GM21515 (cell line): ENCODE data around the gene CDR2.
"Not testable (repeated sequence)": the region's sequence is repeated elsewhere in the genome, so short reads cannot be mapped to it uniquely, and the experiment has no call there.

Experiments
- ATAC-seq: cut with Tn5 transposase; IDR thresholded peaks from one replicate; pipeline ENCODE4 v1.9.1; 2021; ENCODE audit not compliant: unreplicated experiment

The CDR2 gene

GRCh38 chr16:22353191-22353919 lies 21.1 kb downstream of the CDR2 start:
- no peak for ATAC-seq

DNA sequence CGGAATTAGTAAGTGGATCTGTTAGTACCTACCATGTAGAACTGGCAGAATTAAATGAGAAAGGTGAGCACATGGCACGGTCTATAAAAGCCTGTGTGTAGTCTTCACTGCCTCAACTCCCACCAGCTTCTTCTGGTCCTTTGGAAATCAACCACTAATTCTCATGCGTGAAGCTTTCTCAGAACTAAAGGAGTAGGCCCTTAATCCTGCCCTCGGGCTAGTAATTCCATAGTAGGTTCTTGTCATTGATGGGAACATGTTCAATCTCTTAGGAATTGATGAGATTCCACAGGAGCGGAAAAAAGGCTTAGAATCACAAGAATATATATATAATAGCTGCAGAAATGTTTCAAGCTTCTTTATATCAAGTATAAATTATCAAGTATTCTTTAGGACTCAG lies 21.7 kb downstream of the CDR2 start:
- no peak for ATAC-seq

GRCh38 chr16:22352140-22352539 lies 22.3 kb downstream of the CDR2 start:
- ATAC-seq = no peak

DNA sequence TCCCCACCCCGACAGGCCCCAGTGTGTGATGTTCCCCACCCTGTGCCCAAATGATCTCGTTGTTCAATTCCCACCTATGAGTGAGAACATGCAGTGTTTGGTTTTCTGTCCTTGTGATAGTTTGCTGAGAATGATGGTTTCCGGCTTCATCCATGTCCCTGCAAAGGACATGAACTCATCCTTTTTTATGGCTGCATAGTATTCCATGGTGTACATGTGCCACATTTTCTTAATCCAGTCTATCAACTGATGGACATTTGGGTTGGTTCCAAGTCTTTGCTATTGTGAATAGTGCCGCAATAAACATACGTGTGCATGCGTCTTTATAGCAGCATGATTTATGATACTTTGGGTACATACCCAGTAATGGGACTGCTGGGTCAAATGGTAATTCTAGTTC lies 23.4 kb downstream of the CDR2 start:
- not testable (repeated sequence) for ATAC-seq

GRCh38 chr16:22348291-22348690 lies 26.1 kb downstream of the CDR2 start:
- ATAC-seq = no peak

DNA sequence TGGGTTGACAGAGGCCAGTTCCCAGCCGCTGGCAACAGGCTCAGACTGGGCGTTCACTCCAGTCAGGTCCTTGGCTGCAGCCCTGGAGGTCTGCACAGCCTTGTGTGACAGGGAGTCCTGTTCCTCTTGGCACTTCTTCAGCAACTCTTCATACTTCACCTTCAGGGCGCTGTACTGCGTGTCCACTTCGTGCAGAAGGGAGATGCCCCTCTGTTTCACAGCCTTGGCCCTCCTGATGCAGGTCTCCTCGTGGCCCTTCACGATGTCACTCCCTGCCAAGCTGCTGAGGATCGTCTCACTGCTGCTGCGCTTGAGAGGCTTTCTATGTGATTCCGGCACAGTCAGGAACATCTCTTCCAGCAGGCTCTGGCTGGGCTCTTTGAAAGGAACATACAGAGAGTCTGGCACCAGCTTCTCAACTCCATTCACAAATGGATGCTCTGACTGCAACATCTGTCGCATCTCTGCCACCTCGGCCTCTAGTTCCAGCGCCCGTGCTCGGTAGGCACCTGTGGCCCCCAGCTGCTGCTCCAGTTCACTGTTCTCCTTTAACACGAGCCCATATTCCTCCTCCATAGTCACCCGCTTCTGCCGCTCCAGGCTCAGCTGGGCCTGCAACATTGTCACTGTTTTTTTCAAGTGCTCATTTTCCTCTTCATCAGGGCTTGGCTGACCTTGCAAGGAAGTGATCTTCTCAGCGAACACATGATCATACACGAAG lies 27.2 kb downstream of the CDR2 start:
- no peak for ATAC-seq

- ATAC-seq = no peak
These were observed 27.9 kb downstream of the CDR2 start for GRCh38 chr16:22346483-22346882.

GRCh38 chr16:22342082-22342481 lies 32.3 kb downstream of the CDR2 start:
- ATAC-seq = no peak

- ATAC-seq = no peak
These were observed 33.5 kb downstream of the CDR2 start for GRCh38 chr16:22340945-22341344.

DNA sequence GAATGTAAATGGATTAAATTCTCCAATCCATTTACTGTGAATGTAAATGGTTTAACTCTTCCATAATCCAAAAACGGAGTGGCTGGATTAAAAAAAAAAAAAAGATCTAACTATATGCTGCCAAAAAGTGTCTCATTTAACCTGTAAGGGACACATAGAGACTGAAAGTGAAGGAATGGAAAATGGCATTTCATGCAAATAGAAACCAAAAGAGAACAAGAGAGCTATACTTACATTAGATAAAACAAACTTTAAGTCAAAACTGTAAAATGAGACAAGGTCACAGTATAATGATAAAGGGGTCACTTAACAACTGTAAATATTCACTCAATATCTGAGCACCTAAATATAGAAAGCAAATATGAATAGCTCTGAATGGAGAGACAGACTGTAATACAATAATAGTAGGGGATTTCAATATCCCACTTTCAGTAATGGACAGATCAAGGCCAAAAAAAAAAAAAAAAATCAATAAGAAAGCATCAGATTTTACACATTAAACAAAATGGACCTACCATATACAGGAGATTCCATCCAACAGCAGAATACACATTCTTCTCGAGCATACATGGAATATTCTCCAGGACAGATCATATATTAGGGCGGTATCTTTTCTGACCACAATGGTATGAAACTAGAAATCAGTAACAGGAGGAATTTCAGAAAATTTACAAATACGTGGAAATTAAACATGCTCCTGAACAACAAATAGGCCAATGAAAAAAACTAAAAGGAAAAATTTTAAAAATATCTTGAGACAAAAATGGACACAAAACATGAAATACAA lies 36.4 kb downstream of the CDR2 start:
- no peak for ATAC-seq

DNA sequence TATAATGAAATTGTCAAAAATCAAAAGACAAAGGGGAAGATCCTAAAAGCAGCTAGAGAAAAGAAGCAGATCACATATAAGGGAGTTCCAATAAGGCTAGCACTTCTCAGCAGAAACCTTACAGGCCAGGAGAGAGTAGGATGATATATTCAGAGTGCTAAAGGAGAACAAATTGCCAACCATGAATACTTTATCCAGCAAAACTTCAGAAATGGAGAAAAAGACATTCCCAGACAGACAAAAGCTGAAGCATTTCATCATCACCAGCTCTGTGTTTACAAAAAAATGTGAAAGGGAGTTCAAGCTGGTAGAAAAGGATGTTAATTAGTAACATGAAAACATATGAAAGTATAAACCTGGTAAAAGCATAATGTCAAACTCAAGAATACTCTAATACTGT lies 37.4 kb downstream of the CDR2 start:
- ATAC-seq = no peak

GRCh38 chr16:22336581-22336980 lies 37.8 kb downstream of the CDR2 start:
- no peak for ATAC-seq

- no peak for ATAC-seq
These were observed 38.7 kb downstream of the CDR2 start for GRCh38 chr16:22335668-22336246.

DNA sequence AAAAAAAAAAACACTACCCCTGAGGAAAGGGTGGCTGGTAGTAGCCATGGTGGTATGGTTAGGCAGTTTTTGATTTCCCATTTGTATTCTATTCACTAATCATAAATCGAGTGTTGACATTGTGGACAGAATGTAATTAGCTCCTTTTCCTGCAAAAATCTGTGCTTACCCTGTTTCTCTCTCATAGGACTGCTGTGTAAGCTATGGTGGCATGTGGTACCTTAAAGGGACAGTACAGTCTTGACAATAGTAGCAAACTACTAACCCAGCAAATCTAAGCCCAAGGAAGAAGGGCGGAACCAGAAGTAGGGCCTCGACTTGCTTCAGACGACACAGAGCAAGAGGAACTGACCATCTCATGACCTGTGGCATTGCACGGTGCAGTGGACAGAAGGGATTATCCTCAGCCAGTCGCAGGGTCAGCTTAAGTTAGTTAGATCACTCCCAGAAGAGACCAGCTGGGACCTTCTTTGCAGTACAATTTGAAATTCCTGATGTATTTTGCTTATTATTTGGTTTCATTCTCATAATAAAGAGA lies 40.9 kb downstream of the CDR2 start:
- no peak for ATAC-seq

GRCh38 chr16:22330326-22330725 lies 44.1 kb downstream of the CDR2 start:
- no peak for ATAC-seq

- ATAC-seq = no peak
These were observed 45.2 kb downstream of the CDR2 start for GRCh38 chr16:22329199-22329695.

GRCh38 chr16:22328081-22328725 lies 46.2 kb downstream of the CDR2 start:
- no peak for ATAC-seq

DNA sequence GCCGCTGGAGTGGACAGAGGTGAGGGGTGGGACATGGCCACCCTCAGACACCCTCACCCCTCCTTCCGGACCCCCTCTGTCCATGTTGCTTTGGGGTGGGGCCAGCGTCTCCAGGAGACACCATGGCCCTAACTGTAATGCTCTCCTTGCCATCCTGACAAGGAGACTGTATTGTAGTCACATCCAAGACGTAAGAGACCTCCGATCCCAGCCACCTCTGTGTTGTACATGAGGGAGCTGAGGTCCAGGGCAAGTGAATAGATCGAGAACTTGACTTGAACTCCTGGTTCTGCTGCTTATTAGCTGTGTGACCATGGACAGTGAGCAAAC lies 47.0 kb downstream of the CDR2 start:
- no peak for ATAC-seq

GRCh38 chr16:22326771-22327445 lies 47.5 kb downstream of the CDR2 start:
- no peak for ATAC-seq

DNA sequence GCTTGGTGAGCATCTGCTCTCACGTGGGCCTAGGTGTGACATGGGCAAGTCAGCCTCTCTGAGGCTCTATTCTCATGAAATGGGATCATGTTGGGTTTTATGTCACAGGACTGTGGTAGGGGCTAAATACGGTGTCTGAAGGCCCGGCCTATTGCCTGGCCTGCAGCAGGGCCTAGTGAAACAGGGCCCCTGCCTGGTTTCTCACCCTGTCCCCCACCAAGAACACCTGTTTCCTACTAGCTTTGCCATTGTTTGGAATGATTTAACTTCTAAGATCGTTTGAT lies 48.1 kb downstream of the CDR2 start:
- no peak for ATAC-seq
